ENCODE measurements around the gene PSMB7. TPM values are rescaled to one million over a fixed set of nuclear protein-coding genes. Genes with fewer than 3 reads are reported as not detected.

The PSMB7 gene
- total RNA-seq, 2 experiments from 2014 or later: 120 to 121 TPM

DNA sequence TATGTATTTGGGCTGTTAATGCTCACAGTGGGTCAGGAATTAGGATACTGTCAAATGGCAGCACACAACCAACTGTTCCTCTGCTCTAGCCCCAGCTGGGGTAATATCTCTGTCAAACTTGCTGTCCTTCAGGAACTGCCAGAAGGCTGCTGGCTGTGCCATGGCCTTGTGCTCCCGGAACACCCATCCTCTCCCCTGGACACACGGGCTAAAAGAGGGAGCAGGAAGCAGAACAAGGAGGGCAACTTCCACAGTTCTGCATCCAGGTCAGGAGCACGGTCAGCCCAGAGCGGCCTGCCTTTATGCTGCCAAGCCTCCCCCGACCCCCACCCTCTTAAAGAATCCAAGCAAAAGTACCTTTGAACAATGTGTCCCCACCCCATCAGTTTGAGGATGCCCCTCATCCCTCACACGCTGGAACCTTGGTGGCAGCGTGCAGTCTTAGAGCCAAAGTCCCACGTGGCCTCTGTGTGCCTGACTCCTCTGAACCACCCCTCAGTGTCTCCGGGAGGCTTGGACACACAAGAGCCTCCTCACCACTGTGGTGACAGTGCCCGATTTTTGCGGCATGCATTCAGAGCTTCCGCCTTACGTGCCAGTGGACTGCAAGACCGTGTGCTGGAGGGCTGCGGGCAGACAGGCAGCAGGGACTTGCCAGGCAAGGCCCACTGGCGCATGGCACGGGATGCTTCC lies 60.8 kb downstream of the PSMB7 start:
- no peaks in the 10 kb centered on the region for H3K9me3 Mint-ChIP-seq
- H3K27me3 Mint-ChIP-seq: no peaks in the 10 kb centered on the region
- H3K4me1 Mint-ChIP-seq: peaks cover 22% of the 10 kb centered on the region
- ChIA-PET POLR2A (no interaction called here), CTCF (no interaction called here)
- DNase-seq: no peak
- no peak overlapping the region for H3K4me3 Mint-ChIP-seq
- peaks cover 17% of the 10 kb centered on the region for H3K36me3 Mint-ChIP-seq (ENCODE audit: low read depth)
- H3K27ac Mint-ChIP-seq: peak overlapping the region; percentile 2

DNA sequence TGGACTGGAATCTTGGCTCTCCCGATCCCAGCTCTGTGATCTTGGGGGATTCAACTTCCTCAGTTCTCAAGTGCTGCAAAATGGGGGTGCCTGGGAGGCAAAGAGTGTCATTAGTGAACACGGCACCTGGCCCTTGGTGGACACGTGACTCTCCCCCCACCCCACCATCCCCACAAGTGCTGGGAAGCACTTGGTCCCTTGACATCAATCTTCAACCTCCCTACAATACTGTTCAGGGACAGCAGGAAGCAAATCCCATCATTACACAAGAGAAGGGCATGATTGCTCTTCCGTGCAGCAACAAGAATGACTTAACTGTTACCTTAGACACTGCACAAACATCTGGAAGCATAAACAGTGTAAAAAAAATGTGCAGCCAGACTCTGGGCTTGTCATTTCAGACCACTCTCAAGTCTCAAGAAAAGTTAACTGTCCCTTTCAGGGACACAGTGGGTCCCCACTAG lies 61.4 kb downstream of the PSMB7 start:
- H3K36me3 Mint-ChIP-seq (ENCODE audit: low read depth): peaks cover 17% of the 10 kb centered on the region
- DNase-seq: no peak
- ChIA-PET POLR2A (no interaction called here), CTCF (no interaction called here)
- no peak overlapping the region for H3K4me3 Mint-ChIP-seq
- H3K27ac Mint-ChIP-seq: no peak overlapping the region
- H3K27me3 Mint-ChIP-seq: no peaks in the 10 kb centered on the region
- H3K9me3 Mint-ChIP-seq: no peaks in the 10 kb centered on the region
- peaks cover 22% of the 10 kb centered on the region for H3K4me1 Mint-ChIP-seq

DNA sequence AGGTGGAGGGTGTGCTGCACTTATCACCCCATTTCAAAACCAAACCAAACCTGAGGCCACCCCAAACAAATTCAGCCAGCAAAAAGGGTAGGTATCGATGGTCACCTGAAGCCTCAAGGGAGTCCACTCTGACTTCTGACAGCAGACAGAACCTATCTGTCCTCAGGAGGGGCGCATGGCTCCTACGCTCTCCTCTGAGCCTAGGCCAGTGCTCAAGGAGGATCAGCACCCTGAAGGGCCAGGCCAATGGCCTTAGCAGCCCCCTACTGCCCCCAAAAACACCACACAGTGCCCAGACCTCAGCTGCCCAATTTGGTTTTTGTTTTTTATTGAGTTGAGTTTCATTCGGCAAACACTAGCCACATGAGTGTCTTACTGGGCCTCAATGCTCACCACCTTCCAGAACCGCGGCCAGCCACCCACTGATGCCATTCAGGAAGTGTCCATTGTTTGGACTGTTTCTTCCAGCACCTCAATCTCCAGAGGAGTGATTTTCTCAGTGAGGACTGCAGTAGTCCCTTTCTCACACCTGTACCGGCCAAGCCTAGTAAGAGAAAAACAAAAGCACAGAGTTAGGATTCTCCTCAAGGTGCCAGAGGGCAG lies 62.0 kb downstream of the PSMB7 start:
- no peak for DNase-seq
- Mint-ChIP-seq H3K4me1 (peaks cover 18% of the 10 kb centered on the region), H3K9me3 (no peaks in the 10 kb centered on the region), H3K4me3 (no peak overlapping the region), H3K27me3 (no peaks in the 10 kb centered on the region), H3K36me3 (ENCODE audit: low read depth) (peaks cover 17% of the 10 kb centered on the region), H3K27ac (no peak overlapping the region)
- POLR2A ChIA-PET: no interaction called here
- CTCF ChIA-PET: no interaction called here

DNA sequence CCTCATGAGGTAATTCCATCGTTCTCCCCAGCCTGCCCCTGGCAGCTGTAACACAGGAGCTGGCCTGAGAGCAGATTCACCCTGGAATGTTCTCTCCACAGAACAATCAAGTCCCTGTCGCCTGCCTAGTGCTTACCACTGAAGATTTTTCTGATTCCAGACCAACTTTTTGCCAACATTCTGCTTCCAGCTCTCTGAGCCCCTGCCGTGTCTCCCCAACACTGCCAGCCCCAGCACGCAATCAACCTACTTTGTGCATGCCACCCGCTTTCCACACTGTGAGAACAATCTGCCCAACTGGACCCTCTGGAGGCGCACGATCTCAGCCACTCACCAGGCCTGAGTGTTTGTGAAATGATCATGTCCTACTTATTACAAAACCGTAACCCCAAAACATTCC lies 62.6 kb downstream of the PSMB7 start:
- Mint-ChIP-seq H3K27ac (peak overlapping the region; percentile 72), H3K9me3 (no peaks in the 10 kb centered on the region), H3K4me1 (peaks cover 13% of the 10 kb centered on the region), H3K27me3 (no peaks in the 10 kb centered on the region), H3K4me3 (no peak overlapping the region), H3K36me3 (ENCODE audit: low read depth) (peaks cover 17% of the 10 kb centered on the region)
- ChIA-PET POLR2A (no interaction called here), CTCF (interaction anchor here (0.6 kb wide), 1 partner anchor 225 kb away, joined by 3 read pairs; no protein-coding TSS in a partner anchor)
- DNase-seq: no peak

DNA sequence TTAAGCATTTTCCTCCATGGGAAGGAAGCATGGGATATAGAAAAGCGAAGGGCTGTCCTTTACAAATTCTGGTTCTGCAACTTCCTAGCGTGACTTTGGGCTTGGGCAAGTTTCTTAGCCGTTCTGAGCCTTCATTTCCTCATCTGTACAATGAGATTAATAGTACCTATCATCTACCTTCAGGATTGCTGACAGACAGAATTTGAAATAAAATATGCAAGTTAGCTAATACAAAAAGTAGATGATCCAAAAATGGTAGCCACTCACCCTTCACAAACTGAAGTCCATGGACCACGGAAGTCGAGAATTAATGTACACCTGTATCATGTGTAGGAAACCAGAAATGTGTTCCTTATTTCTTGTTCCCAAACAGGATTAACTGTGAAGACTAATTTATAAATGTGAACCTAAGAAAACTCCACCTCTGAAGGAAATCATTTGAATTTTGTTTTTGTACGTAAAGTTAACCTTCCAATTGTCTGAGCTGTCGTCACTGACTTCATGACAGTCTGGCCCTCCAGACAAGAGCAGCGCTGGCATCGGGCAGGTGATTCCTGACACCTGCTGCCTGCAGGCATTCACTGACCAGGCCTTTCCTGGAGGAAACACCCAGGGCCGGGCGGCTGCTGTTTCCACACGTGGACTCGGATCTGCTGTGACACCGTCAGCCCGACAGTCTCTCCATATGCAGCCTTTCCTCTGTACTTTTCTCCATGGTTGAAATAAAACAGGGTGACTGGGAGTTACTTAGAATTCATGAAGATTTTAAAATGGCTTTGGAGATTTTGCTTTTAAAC lies 63.4 kb downstream of the PSMB7 start:
- Mint-ChIP-seq H3K4me1 (peaks cover 6% of the 10 kb centered on the region), H3K27ac (no peak overlapping the region), H3K4me3 (no peak overlapping the region), H3K9me3 (no peaks in the 10 kb centered on the region), H3K27me3 (no peaks in the 10 kb centered on the region), H3K36me3 (ENCODE audit: low read depth) (peaks cover 13% of the 10 kb centered on the region)
- ChIA-PET POLR2A (no interaction called here), CTCF (interaction anchor here (0.6 kb wide), 1 partner anchor 225 kb away, joined by 3 read pairs; no protein-coding TSS in a partner anchor)
- no peak for DNase-seq

DNA sequence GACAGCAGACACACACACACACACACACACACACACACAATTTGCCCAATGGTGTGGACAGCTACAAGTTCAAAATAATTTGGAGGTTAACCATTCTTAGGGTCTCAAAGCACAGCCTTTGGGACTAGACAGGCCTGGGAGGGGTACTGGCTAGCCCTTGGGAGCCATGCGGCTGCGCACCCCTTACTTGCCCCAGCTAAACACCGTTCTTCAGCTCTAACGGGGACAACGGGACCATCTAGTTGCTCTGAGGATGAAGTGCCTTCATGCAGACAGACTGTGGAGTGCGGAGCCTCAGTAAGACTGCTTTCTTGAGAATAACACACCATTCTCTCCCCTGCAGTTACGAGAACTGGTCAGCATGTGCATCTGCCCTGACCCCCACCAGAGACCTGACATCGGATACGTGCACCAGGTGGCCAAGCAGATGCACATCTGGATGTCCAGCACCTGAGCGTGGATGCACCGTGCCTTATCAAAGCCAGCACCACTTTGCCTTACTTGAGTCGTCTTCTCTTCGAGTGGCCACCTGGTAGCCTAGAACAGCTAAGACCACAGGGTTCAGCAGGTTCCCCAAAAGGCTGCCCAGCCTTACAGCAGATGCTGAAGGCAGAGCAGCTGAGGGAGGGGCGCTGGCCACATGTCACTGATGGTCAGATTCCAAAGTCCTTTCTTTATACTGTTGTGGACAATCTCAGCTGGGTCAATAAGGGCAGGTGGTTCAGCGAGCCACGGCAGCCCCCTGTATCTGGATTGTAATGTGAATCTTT lies 64.6 kb downstream of the PSMB7 start:
- Mint-ChIP-seq H3K9me3 (no peaks in the 10 kb centered on the region), H3K4me1 (no peaks in the 10 kb centered on the region), H3K27ac (no peak overlapping the region), H3K36me3 (ENCODE audit: low read depth) (peaks cover 13% of the 10 kb centered on the region), H3K4me3 (no peak overlapping the region), H3K27me3 (no peaks in the 10 kb centered on the region)
- no peak for DNase-seq
- CTCF ChIA-PET: no interaction called here
- POLR2A ChIA-PET: no interaction called here

DNA sequence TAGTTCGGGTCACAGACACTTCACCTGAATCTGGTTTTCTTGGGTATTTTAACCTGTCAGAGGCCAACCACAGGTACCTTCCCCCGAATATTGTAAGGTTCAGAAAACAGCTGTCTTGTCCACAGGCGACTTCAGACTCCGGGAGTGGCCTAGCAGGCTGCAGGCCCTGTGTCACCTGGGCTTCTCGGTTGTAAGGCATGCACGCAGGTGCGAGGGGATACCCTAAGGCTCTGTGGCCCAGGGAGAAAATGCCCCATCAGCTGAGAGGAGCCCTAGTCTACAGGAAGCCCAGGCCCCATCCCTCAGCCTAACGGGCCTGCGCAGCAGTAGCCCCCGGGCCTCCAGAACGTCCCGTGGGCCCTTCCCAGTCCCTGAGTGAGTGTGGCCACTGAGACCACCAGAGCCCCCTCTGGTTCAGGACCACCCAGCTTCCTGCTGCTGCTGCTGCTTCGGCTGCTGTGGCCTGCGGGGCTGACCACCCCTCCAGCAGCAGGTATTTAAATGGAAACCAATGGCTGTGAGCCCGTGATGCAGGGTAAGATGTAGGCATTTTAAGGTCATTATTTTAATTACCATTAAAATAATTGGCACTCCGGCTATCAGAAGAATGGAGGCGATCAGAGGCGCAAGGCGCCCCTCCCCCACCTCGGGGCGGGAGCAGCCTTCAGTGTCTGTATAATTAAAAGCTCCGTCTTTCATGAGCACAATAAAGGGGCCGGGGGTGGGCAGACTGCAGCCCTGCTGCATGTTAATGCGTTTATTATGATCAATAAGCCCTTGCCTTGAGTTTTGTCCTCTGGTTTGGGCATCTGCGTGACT lies 65.4 kb downstream of the PSMB7 start:
- ChIA-PET POLR2A (no interaction called here), CTCF (no interaction called here)
- H3K27ac Mint-ChIP-seq: no peak overlapping the region
- no peak for DNase-seq
- H3K4me3 Mint-ChIP-seq: no peak overlapping the region
- H3K9me3 Mint-ChIP-seq: no peaks in the 10 kb centered on the region
- H3K27me3 Mint-ChIP-seq: no peaks in the 10 kb centered on the region
- H3K36me3 Mint-ChIP-seq (ENCODE audit: low read depth): peaks cover 13% of the 10 kb centered on the region
- H3K4me1 Mint-ChIP-seq: no peaks in the 10 kb centered on the region

DNA sequence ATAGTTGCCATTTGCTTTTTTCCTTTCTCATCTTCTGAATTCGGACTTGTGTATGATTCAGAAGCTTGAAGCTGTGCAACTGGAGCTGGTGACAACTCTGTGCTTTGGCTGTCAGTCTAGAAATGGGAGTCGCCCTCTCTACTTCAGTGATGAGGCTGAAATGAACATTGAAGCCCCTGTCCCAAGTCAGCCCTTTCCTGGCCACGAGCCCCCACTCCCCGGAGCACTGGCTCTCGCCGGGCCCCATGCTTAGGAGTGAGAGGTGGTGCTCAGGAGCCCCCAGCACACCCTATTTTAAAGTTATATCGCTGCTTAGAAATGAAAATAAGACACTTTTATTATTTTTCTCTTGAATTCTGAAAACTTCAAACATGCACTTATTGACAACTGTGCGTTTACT lies 66.0 kb downstream of the PSMB7 start:
- Mint-ChIP-seq H3K9me3 (no peaks in the 10 kb centered on the region), H3K27ac (no peak overlapping the region), H3K4me1 (no peaks in the 10 kb centered on the region), H3K4me3 (no peak overlapping the region), H3K27me3 (no peaks in the 10 kb centered on the region), H3K36me3 (ENCODE audit: low read depth) (peaks cover 13% of the 10 kb centered on the region)
- CTCF ChIA-PET: no interaction called here
- POLR2A ChIA-PET: no interaction called here
- no peak for DNase-seq

DNA sequence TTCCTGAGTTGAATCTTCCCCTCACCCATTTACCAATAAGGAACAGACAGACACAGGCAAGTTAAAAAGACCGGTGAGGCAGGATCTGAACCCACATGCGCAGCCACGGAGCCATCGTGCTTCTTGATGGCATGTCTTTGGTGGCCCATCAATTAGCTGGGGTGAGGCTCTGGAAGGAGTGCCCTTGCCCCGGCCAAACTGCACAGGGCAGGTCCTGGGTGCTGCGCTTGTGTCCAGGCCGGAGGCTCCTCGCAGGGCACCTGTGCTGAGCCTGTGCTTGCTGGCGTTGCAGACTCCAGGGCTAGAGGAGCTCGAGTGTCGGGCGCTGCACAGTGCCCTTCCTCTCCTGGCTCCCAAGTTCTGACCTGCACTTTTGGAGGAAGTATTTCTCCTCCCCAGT lies 66.4 kb downstream of the PSMB7 start:
- ChIA-PET POLR2A (no interaction called here), CTCF (no interaction called here)
- Mint-ChIP-seq H3K36me3 (ENCODE audit: low read depth) (peaks cover 13% of the 10 kb centered on the region), H3K4me3 (no peak overlapping the region), H3K27me3 (no peaks in the 10 kb centered on the region), H3K27ac (no peak overlapping the region), H3K9me3 (no peaks in the 10 kb centered on the region), H3K4me1 (no peaks in the 10 kb centered on the region)
- DNase-seq: no peak

DNA sequence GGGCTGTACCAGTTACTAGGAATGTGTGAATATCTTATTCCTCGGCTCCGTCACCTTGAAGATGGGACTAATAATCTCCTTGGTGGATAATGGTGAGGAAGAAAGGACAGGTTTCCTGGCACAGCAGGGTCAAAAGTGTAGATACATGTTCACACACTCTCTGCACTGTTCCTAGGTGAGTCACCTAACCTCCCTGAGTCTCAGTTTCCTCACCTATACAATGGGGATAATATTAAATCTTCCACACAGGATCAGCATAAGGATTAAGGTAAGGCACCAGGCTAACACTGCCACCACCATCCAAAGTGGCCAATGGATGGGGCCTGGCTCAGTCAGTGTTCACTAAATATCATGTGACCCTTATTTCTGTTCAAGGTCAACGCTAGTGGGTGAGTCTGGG lies 66.9 kb downstream of the PSMB7 start:
- ChIA-PET POLR2A (no interaction called here), CTCF (no interaction called here)
- H3K4me3 Mint-ChIP-seq: no peak overlapping the region
- peaks cover 13% of the 10 kb centered on the region for H3K36me3 Mint-ChIP-seq (ENCODE audit: low read depth)
- H3K4me1 Mint-ChIP-seq: no peaks in the 10 kb centered on the region
- no peak overlapping the region for H3K27ac Mint-ChIP-seq
- H3K9me3 Mint-ChIP-seq: no peaks in the 10 kb centered on the region
- DNase-seq: no peak
- H3K27me3 Mint-ChIP-seq: no peaks in the 10 kb centered on the region

DNA sequence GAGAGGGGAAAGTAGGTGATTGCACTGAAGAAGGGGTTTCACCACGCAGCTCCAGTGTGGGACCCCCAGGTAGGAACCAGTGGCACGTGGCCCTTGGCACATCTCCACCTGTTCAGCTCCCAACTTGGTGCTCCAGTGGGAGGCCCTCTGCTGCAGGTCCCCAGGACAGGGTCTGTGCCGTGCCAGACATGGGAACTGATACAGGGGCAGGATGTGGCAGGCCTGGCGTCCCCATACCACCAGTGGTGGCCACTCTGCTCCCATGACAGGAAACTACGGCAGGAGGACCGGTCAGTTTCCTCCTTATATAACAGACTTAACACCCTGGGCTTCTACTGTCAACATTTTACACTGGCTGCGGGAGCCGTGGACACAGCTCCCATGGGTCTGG lies 67.3 kb downstream of the PSMB7 start:
- Mint-ChIP-seq H3K4me1 (no peaks in the 10 kb centered on the region), H3K27me3 (no peaks in the 10 kb centered on the region), H3K36me3 (ENCODE audit: low read depth) (peaks cover 13% of the 10 kb centered on the region), H3K4me3 (no peak overlapping the region), H3K27ac (no peak overlapping the region), H3K9me3 (no peaks in the 10 kb centered on the region)
- ChIA-PET CTCF (interaction anchor here (0.6 kb wide), 1 partner anchor 24 kb away, joined by 3 read pairs; no protein-coding TSS in a partner anchor), POLR2A (no interaction called here)
- DNase-seq: no peak

DNA sequence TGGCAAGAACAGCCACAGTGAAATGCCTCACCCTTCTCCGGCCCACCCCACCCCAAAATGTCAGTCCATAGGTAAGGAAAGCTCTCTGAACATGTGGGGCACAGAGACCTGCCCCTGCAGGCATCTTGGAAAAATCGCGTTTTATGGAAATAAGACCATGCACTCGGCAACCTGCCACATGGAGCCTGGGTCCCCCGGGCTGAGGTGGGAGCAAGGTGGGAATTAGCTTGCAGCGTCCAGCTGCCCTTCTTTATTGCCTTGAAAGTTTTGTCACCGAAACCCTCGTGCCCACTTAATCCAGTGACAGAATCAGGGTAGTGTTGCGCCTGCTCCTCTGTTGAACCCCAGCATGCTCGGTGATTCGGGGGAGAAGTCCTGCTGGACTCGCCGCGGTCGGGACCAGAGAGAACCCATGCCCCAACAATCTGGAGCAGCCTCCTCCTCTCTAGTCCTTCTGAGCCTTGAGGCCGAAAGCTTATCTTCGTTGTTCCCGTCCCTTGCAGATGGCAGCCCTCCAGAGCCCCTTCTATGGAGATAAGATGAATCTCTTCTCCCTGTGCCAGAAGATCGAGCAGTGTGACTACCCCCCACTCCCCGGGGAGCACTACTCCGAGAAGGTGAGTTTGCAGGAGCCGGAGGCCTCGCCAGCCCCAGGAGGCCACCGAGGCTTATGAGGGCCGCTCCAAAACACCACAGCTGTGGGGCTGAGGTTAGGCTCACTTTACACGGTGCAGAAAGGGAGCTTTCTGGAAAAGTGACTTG lies 67.9 kb downstream of the PSMB7 start:
- H3K27me3 Mint-ChIP-seq: no peaks in the 10 kb centered on the region

More for the DNA sequence above, 67.9 kb downstream of the PSMB7 start:
- ChIA-PET POLR2A (no interaction called here), CTCF (interaction anchor here (0.6 to 1.4 kb wide), 2 partner anchors 18 to 25 kb away, joined by 3 to 4 read pairs; no protein-coding TSS in a partner anchor)
- no peak for DNase-seq
- H3K36me3 Mint-ChIP-seq (ENCODE audit: low read depth): peaks cover 9% of the 10 kb centered on the region
- H3K9me3 Mint-ChIP-seq: no peaks in the 10 kb centered on the region
- no peak overlapping the region for H3K27ac Mint-ChIP-seq
- H3K4me3 Mint-ChIP-seq: no peak overlapping the region
- no peaks in the 10 kb centered on the region for H3K4me1 Mint-ChIP-seq

All from activated CD4-positive, alpha-beta T cell treated with anti-CD3 and anti-CD28 coated beads, Interleukin-2, amount 10 ng/mL, durations not matched to agents 7 days and 5 days (primary cell).